Omental fat pad (tissue), 4 donors: Measurements from ENCODE around the gene DAP3. TPM values are rescaled to one million over a fixed set of nuclear protein-coding genes. Genes with fewer than 3 reads are reported as not detected.
"Not testable (repeated sequence)": the region's sequence is repeated elsewhere in the genome, so short reads cannot be mapped to it uniquely, and the experiment has no call there.

Experiments used
- ATAC-seq: fragments of 150-250 bp; one replicate; pipeline ENCODE4 v1.9.1; 2016; ENCODE audit warnings: mild to moderate bottlenecking, moderate library complexity; ENCODE audit not compliant: low FRiP score
- DNase-seq: peaks from one replicate; pipeline ENCODE4 v3.0.0-alpha.2; 2019; ENCODE audit warnings: low spot score
- CTCF ChIP-seq, 3 donors: fragments of 450-650 bp; IDR thresholded peaks; one replicate each; pipeline ENCODE4 v1.5.1; 2016 to 2017; ENCODE audit warnings: antibody characterized with exemption in 3 of 3, mild to moderate bottlenecking in 3 of 3, moderate library complexity in 2 of 3
- total RNA-seq, 4 donors: library from RNA; depleted of rRNA; stranded (reverse); fragments of >200 nt; gene quantifications; one replicate each; pipeline ENCODE4 v1.1.0, GENCODE V29; 2016

The DAP3 gene
- total RNA-seq, 4 donors from 2014 or later = 118 to 170 (median 132) TPM

- no peak for DNase-seq
Measured at GRCh38 chr1:155648207-155649147, 40.4 kb upstream of the DAP3 start.

GRCh38 chr1:155649676-155650075, 39.2 kb upstream of the DAP3 start:
- TF ChIP-seq CTCF (IDR thresholded peaks at IDR 0.05) = no peak
- no peak for DNase-seq
- no peak for ATAC-seq

More at GRCh38 chr1:155648207-155649147, 40.4 kb upstream of the DAP3 start:
- no peak for TF ChIP-seq CTCF (IDR thresholded peaks at IDR 0.05)
- peak; percentile 97 for ATAC-seq

GRCh38 chr1:155650231-155650757, 38.6 kb upstream of the DAP3 start:
- no peak for TF ChIP-seq CTCF (IDR thresholded peaks at IDR 0.05)
- DNase-seq (no peak), ATAC-seq (no peak)

- no peak for TF ChIP-seq CTCF (IDR thresholded peaks at IDR 0.05)
- no peak for ATAC-seq
- no peak for DNase-seq
Measured at GRCh38 chr1:155651861-155652661, 36.8 kb upstream of the DAP3 start.

- no peak for TF ChIP-seq CTCF (IDR thresholded peaks at IDR 0.05)
- DNase-seq = no peak
- no peak for ATAC-seq
Measured at GRCh38 chr1:155652951-155653350, 35.9 kb upstream of the DAP3 start.

GRCh38 chr1:155657463-155657862, 31.4 kb upstream of the DAP3 start:
- no peak for DNase-seq
- TF ChIP-seq CTCF (IDR thresholded peaks at IDR 0.05) = no peak
- no peak for ATAC-seq

- DNase-seq, ATAC-seq: not testable (repeated sequence)
Measured at GRCh38 chr1:155661239-155661638, 27.7 kb upstream of the DAP3 start.
